Panc1 (cell line): Measurements from ENCODE around the gene SRRM5. TPM values are rescaled to one million over a fixed set of nuclear protein-coding genes. Genes with fewer than 3 reads are reported as not detected.

Experiments
- ATAC-seq: fragments of 200-7000 bp; cut with Tn5 transposase; 2 replicates; pipeline ENCODE4 v1.9.1; 2020; ENCODE audit warnings: mild to moderate bottlenecking, moderate library complexity
- BruUV-seq: library from RNA; stranded (reverse); fragments of 400-500 nt; replicated peaks from 2 replicates; lab custom pipeline; 2021; lab: Mats Ljungman, UMichigan
- CTCF ChIA-PET: fragments of 300-600 bp; sonication (Branson Sonifier 250); formaldehyde crosslinking; loops from one replicate; lab custom pipeline; 2022; ENCODE audit warnings: antibody characterized with exemption; lab: Charles Lee
- POLR2A ChIA-PET: fragments of 300-600 bp; sonication (Branson Sonifier 250); formaldehyde crosslinking; loops from one replicate; lab custom pipeline; 2022; ENCODE audit warnings: antibody characterized with exemption; lab: Charles Lee
- DNase-seq: peaks from one replicate; pipeline ENCODE4 v3.0.0-alpha.2; 2010; ENCODE audit warnings: low read depth, low spot score
- H3K27ac ChIP-seq: 2 replicates; pipeline ENCODE4 v1.5.1; 2011; ENCODE audit warnings: mild to moderate bottlenecking, low read length, inconsistent platforms
- H3K27me3 ChIP-seq: fragments of 200-500 bp; sonication (Bioruptor generic); 2 replicates; pipeline ENCODE4 v1.6.0; 2014; ENCODE audit warnings: low read length, inconsistent platforms; ENCODE audit not compliant: control insufficient read depth, insufficient read depth
- H3K36me3 ChIP-seq: fragments of 200-500 bp; sonication (Bioruptor generic); 2 replicates; pipeline ENCODE4 v1.5.1; 2014; ENCODE audit warnings: inconsistent platforms, mild to moderate bottlenecking, low read length, moderate library complexity; ENCODE audit not compliant: control insufficient read depth, insufficient read depth
- H3K4me1 ChIP-seq: 2 replicates; pipeline ENCODE4 v1.5.1; 2011; ENCODE audit warnings: inconsistent platforms, mild to moderate bottlenecking, low read length, moderate library complexity; ENCODE audit not compliant: control insufficient read depth, insufficient read depth
- H3K4me3 ChIP-seq, 2 experiments: 2 replicates each; pipeline ENCODE4 v1.5.1; 2011 to 2012; ENCODE audit warnings: low read depth in 2 of 2, low read length in 2 of 2, mild to moderate bottlenecking in 2 of 2, inconsistent platforms in 1 of 2, moderate library complexity in 1 of 2
- H3K9me3 ChIP-seq: fragments of 200-500 bp; sonication (Bioruptor generic); 2 replicates; pipeline ENCODE4 v1.5.1; 2014; ENCODE audit warnings: low read depth, mild to moderate bottlenecking, inconsistent platforms, low read length, moderate library complexity; ENCODE audit not compliant: control insufficient read depth, insufficient read depth
- CTCF ChIP-seq: fragments of 450-650 bp; IDR thresholded peaks from 2 replicates; pipeline ENCODE4 v1.5.1; 2017; ENCODE audit warnings: mild to moderate bottlenecking
- POLR2AphosphoS5 ChIP-seq: IDR thresholded peaks from 2 replicates; pipeline ENCODE4 v1.6.1; 2012; ENCODE audit warnings: mild to moderate bottlenecking, low read depth, low read length, moderate library complexity
- REST ChIP-seq, 2 experiments: IDR thresholded peaks; 2 replicates each; pipeline ENCODE4 v1.6.1; 2011 to 2012; ENCODE audit warnings: low read depth in 2 of 2, control low read depth in 1 of 2, low read length in 1 of 2, mild to moderate bottlenecking in 1 of 2, moderate library complexity in 1 of 2; ENCODE audit not compliant: insufficient read depth in 1 of 2
- SIN3A ChIP-seq: IDR thresholded peaks from 2 replicates; pipeline ENCODE4 v1.6.1; 2012; ENCODE audit warnings: low read depth, mild to moderate bottlenecking, low read length, moderate library complexity, borderline replicate concordance; ENCODE audit not compliant: insufficient read depth
- TCF7L2 ChIP-seq: IDR thresholded peaks from 2 replicates; pipeline ENCODE4 v1.6.1; 2011; ENCODE audit warnings: mild to moderate bottlenecking, low read depth, low read length, inconsistent platforms
- in situ Hi-C: cut with HindIII; loops from 2 replicates; pipeline ENCODE4 v1.10.0; 2016; ENCODE audit warnings: low sequenced_read_pairs, low pct_unique_long_range_greater_than_20kb
- intact Hi-C: fragments of 100-400 bp; cut with micrococcal nuclease; formaldehyde crosslinking; loops from one replicate; pipeline ENCODE4 v1.10.0; 2022; ENCODE audit not compliant: unreplicated experiment
- total RNA-seq: library from RNA; stranded (reverse); gene quantifications from one replicate; pipeline ENCODE4 v1.2.1, GENCODE V29; 2021; ENCODE audit not compliant: unreplicated experiment

SRRM5 gene
- total RNA-seq, 1 experiment from 2014 or later, result 0.10 TPM

- H3K4me1 ChIP-seq, result peaks cover 7% of the 10 kb centered on the region; the same call in 1 of the 2 replicates
- peaks cover 6% of the 10 kb centered on the region; the same call in 1 of the 2 replicates for H3K36me3 ChIP-seq
- DNase-seq (no peak), ATAC-seq (no peak)
- intact Hi-C loops, result no loop called here
- TF ChIP-seq POLR2AphosphoS5 (no peak), REST (IDR thresholded peaks at IDR 0.05; ENCODE audit: insufficient read depth in 1 of 2, low read depth in 2 of 2, low read length in 1 of 2) (no peak), SIN3A (no peak), TCF7L2 (no peak), CTCF (no peak)
- no peak overlapping the region for H3K4me3 ChIP-seq
- ChIA-PET POLR2A (no interaction called here), CTCF (no interaction called here)
- H3K9me3 ChIP-seq, result no peaks in the 10 kb centered on the region
- no peak overlapping the region for H3K27ac ChIP-seq
- BruUV-seq, result no TSS peak
- no peaks in the 10 kb centered on the region for H3K27me3 ChIP-seq
- in situ Hi-C loops, result no loop called here
Observed at GRCh38 chr19:43592800-43593350, 19.0 kb upstream of the SRRM5 start.

DNA sequence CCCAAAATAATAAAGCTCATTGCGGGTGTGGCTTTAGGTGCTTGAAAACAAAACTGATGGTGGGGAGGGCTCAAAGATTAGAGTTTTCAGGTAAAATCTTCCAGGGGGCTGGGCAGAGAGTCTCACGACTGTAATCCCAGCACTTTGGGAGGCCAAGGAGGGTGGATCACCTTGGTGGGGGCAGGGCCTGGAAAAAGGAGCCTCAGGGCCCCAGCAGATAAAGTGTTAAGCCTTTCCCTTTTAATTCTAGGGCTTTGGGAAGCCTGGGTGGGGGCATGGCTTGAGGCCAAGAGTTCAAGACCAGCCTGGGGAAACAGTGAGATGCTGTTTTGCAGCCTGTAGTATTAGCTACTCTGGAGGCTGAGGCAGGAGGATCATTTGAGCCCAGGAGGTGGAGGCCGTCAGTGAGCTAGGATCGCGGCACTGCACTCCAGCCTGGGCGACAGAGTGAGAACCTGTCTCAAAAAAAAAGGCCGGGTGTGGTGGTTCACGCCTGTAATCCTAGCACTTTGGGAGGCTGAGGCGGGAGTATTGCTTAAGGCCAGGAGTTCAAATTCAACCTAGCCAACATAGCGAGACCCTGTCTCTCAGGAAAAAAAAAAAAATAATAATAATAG, 17.7 kb upstream of the SRRM5 start:
- BruUV-seq, result no TSS peak
- Histone ChIP-seq H3K36me3 (peaks cover 6% of the 10 kb centered on the region; the same call in 1 of the 2 replicates), H3K27me3 (no peaks in the 10 kb centered on the region), H3K4me1 (peaks cover 7% of the 10 kb centered on the region; the same call in 1 of the 2 replicates), H3K9me3 (no peaks in the 10 kb centered on the region), H3K4me3 (peak overlapping the region; percentile 82 to 90), H3K27ac (peak overlapping the region; percentile 34; the same call in 1 of the 2 replicates)
- no peak for TF ChIP-seq POLR2AphosphoS5
- TF ChIP-seq TCF7L2, result no peak
- no peak for TF ChIP-seq REST (IDR thresholded peaks at IDR 0.05; ENCODE audit: insufficient read depth in 1 of 2, low read depth in 2 of 2, low read length in 1 of 2)
- no peak for TF ChIP-seq CTCF
- no peak for TF ChIP-seq SIN3A
- CTCF ChIA-PET, result interaction anchor here (0.6 to 1.2 kb wide), 4 partner anchors 35 to 99 kb away, joined by 3 to 10 read pairs (median 4); no protein-coding TSS in a partner anchor
- in situ Hi-C loops (no loop called here), intact Hi-C loops (no loop called here)
- no peak for DNase-seq
- no peak for ATAC-seq
- POLR2A ChIA-PET, result no interaction called here
